CD14-positive monocyte (primary cell): ENCODE data around the gene PNKD. TPM values are rescaled to one million over a fixed set of nuclear protein-coding genes. Genes with fewer than 3 reads are reported as not detected.

ENCODE experiments used
- DNase-seq, 3 donors: peaks; one replicate each; pipeline ENCODE4 v3.0.0-alpha.2; 2011 to 2022
- H2AFZ ChIP-seq: 2 replicates; pipeline ENCODE4 v1.6.0; 2012; ENCODE audit warnings: mild to moderate bottlenecking, low read depth, low read length, inconsistent platforms; ENCODE audit not compliant: insufficient read depth, poor library complexity, severe bottlenecking
- H3K27ac ChIP-seq, 2 donors: 1 replicate in 1 of 2; 2 replicates in 1 of 2; pipeline ENCODE4 v1.5.1; 2012 to 2013; ENCODE audit warnings: low read length in 2 of 2, control low read depth in 1 of 2, inconsistent platforms in 1 of 2, low read depth in 1 of 2, mild to moderate bottlenecking in 1 of 2
- H3K27me3 ChIP-seq, 2 donors: one replicate each; pipeline versions ENCODE4 v1.6.0 to v1.6.1; 2011 to 2013; ENCODE audit warnings: low read length in 2 of 2; ENCODE audit not compliant: control insufficient read depth in 2 of 2, insufficient read depth in 2 of 2
- H3K36me3 ChIP-seq, 2 donors: replicated peaks in 1 of 2; 1 replicate in 1 of 2; 2 replicates in 1 of 2; pipeline versions ENCODE4 v1.5.1 to v1.6.1; 2012 to 2013; ENCODE audit warnings: low read length in 2 of 2, control low read depth in 1 of 2, inconsistent platforms in 1 of 2, mild to moderate bottlenecking in 1 of 2; ENCODE audit not compliant: insufficient read depth in 2 of 2, control insufficient read depth in 1 of 2
- H3K4me1 ChIP-seq, 2 donors: 1 replicate in 1 of 2; 2 replicates in 1 of 2; pipeline versions ENCODE4 v1.5.1 to v1.6.1; 2012 to 2013; ENCODE audit warnings: low read length in 2 of 2, control low read depth in 1 of 2, inconsistent platforms in 1 of 2, mild to moderate bottlenecking in 1 of 2, moderate library complexity in 1 of 2; ENCODE audit not compliant: insufficient read depth in 2 of 2, control insufficient read depth in 1 of 2
- H3K4me2 ChIP-seq: replicated peaks from 2 replicates; pipeline ENCODE3; 2012; ENCODE audit warnings: low read length, moderate library complexity, mild to moderate bottlenecking; ENCODE audit not compliant: poor library complexity, severe bottlenecking; ENCODE audit errors: extremely low read depth
- H3K4me3 ChIP-seq, 3 experiments: fragments of 200-600 bp in 1 of 3; sonication (generic) in 1 of 3; replicated peaks in 1 of 3; 1 replicate in 2 of 3; 2 replicates in 1 of 3; pipeline ENCODE4 v1.5.1; 2011 to 2013; ENCODE audit warnings: low read length in 3 of 3, mild to moderate bottlenecking in 3 of 3, control low read depth in 2 of 3, low read depth in 2 of 3, inconsistent platforms in 1 of 3, moderate library complexity in 1 of 3
- H3K79me2 ChIP-seq: 2 replicates; pipeline ENCODE4 v1.6.0; 2012; ENCODE audit warnings: mild to moderate bottlenecking, control low read depth, inconsistent platforms, low read length, moderate library complexity; ENCODE audit not compliant: insufficient read depth
- H3K9ac ChIP-seq: 2 replicates; pipeline ENCODE4 v1.6.0; 2017; ENCODE audit warnings: low read length, mild to moderate bottlenecking; ENCODE audit not compliant: insufficient read depth, poor library complexity, severe bottlenecking
- H3K9me3 ChIP-seq, 2 donors: replicated peaks in 1 of 2; 1 replicate in 1 of 2; 2 replicates in 1 of 2; pipeline versions ENCODE4 v1.5.1 to v1.6.1; 2012 to 2013; ENCODE audit warnings: low read length in 2 of 2, control low read depth in 1 of 2; ENCODE audit not compliant: control insufficient read depth in 1 of 2, insufficient read depth in 1 of 2
- H4K20me1 ChIP-seq: 2 replicates; pipeline ENCODE4 v1.6.0; 2012; ENCODE audit warnings: mild to moderate bottlenecking, low read length, control low read depth, moderate library complexity; ENCODE audit not compliant: insufficient read depth
- H3K27ac Mint-ChIP-seq, 7 donors: one replicate each; pipeline ENCODE4 v1.8.0; 2020; ENCODE audit warnings: mild to moderate bottlenecking in 7 of 7, mixed read lengths in 7 of 7, moderate library complexity in 6 of 7, inconsistent platforms in 2 of 7
- H3K27me3 Mint-ChIP-seq, 3 donors: one replicate each; pipeline ENCODE4 v1.8.0; 2021 to 2022; ENCODE audit warnings: low read depth in 3 of 3, mild to moderate bottlenecking in 3 of 3, mixed read lengths in 3 of 3, moderate library complexity in 3 of 3, inconsistent platforms in 1 of 3
- H3K36me3 Mint-ChIP-seq, 2 donors: one replicate each; pipeline ENCODE4 v1.8.0; 2020; ENCODE audit warnings: mixed read lengths in 2 of 2, inconsistent platforms in 1 of 2, mild to moderate bottlenecking in 1 of 2
- H3K4me1 Mint-ChIP-seq: one replicate; pipeline ENCODE4 v1.8.0; 2020; ENCODE audit warnings: mild to moderate bottlenecking, mixed read lengths
- H3K4me3 Mint-ChIP-seq, 2 donors: one replicate each; pipeline ENCODE4 v1.8.0; 2020; ENCODE audit warnings: mild to moderate bottlenecking in 2 of 2, mixed read lengths in 2 of 2, moderate library complexity in 1 of 2
- H3K9me3 Mint-ChIP-seq, 7 donors: one replicate each; pipeline ENCODE4 v1.8.0; 2020 to 2022; ENCODE audit warnings: mixed read lengths in 7 of 7, mild to moderate bottlenecking in 6 of 7, moderate library complexity in 6 of 7, inconsistent platforms in 2 of 7
- CTCF ChIP-seq: fragments of 200-600 bp; IDR thresholded peaks from one replicate; pipeline ENCODE4 v1.8.0; 2022; ENCODE audit warnings: antibody characterized with exemption, mild to moderate bottlenecking
- whole genome bisulfite sequencing: methylation state at CpG from one replicate; pipeline ENCODE4 v1.1.5; 2013; ENCODE audit warnings: missing lambda C conversion rate; ENCODE audit not compliant: insufficient coverage; 5-methylcytosine and 5-hydroxymethylcytosine counted together
- intact Hi-C, 2 donors: fragments of 100-400 bp; cut with micrococcal nuclease; formaldehyde crosslinking; loops; one replicate each; pipeline versions ENCODE4 v1.15.0 to v1.15.1; 2023
- polyA plus RNA-seq, 3 donors: library from polyadenylated mRNA; depleted of rRNA in 1 of 3; unstranded in 2 of 3; stranded (reverse) in 1 of 3; fragments of 300-500 nt in 2 of 3; fragments of >200 nt in 1 of 3; fragmentation: Illumina TruSeq in 2 of 3; gene quantifications; 1 replicate in 2 of 3; 2 replicates in 1 of 3; pipeline ENCODE4 v1.2.3, GENCODE V29; 2012 to 2021

The PNKD gene
- polyA plus RNA-seq, 3 donors: 79.8 to 92.0 (median 88.2) TPM

- peak overlapping the region; percentile 83 to 89 for H3K27ac ChIP-seq
- H4K20me1 ChIP-seq: no peaks in the 10 kb centered on the region
- H3K9me3 ChIP-seq: no peaks in the 10 kb centered on the region
- H3K4me1 ChIP-seq: peaks cover 68 to 76% of the 10 kb centered on the region in 2 donors
- H3K27me3 Mint-ChIP-seq: peaks cover 0 to 4% (median 1%) of the 10 kb centered on the region in 3 donors
- peak overlapping the region; percentile 95 to 99 (median 96) for H3K27ac Mint-ChIP-seq
- peaks cover 18 to 21% of the 10 kb centered on the region in 2 donors for H3K36me3 Mint-ChIP-seq
- WGBS: 1% methylated on average over 11 of the region's 16 CpGs
- H3K9ac ChIP-seq: peak overlapping the region; percentile 61
- H3K36me3 ChIP-seq: no peaks in the 10 kb centered on the region
- H3K4me2 ChIP-seq: peak overlapping the region; percentile 76
- H3K27me3 ChIP-seq: no peaks in the 10 kb centered on the region
- peak overlapping the region; percentile 42 for H2AFZ ChIP-seq
- H3K79me2 ChIP-seq: peaks cover 67% of the 10 kb centered on the region
- intact Hi-C loops: no loop called here
- DNase-seq: peak; percentile 60 to 78 (median 70)
- peak overlapping the region; percentile 14 to 76 (median 32) for H3K4me3 ChIP-seq
- H3K9me3 Mint-ChIP-seq: no peaks in the 10 kb centered on the region
- peak overlapping the region; percentile 82 to 94 for H3K4me3 Mint-ChIP-seq
- no peak for TF ChIP-seq CTCF
- H3K4me1 Mint-ChIP-seq: peaks cover 71% of the 10 kb centered on the region
These were observed 62.8 kb downstream of the PNKD start for GRCh38 chr2:218332920-218333645.

- Histone ChIP-seq H3K4me2 (no peak overlapping the region), H3K79me2 (peaks cover 52% of the 10 kb centered on the region), H3K27me3 (no peaks in the 10 kb centered on the region), H3K4me3 (no peak overlapping the region), H4K20me1 (no peaks in the 10 kb centered on the region), H3K27ac (peak overlapping the region; percentile 83 to 89), H3K4me1 (peaks cover 54 to 62% of the 10 kb centered on the region in 2 donors), H2AFZ (no peak overlapping the region), H3K36me3 (peaks cover 0 to 5% of the 10 kb centered on the region in 2 donors), H3K9ac (no peak overlapping the region), H3K9me3 (no peaks in the 10 kb centered on the region)
- Mint-ChIP-seq H3K4me3 (no peak overlapping the region), H3K9me3 (no peaks in the 10 kb centered on the region), H3K4me1 (peaks cover 57% of the 10 kb centered on the region), H3K36me3 (peaks cover 12 to 21% of the 10 kb centered on the region in 2 donors), H3K27me3 (peaks cover 0 to 3% (median 1%) of the 10 kb centered on the region in 3 donors), H3K27ac (peak overlapping the region; percentile 95 to 99 (median 96))
- intact Hi-C loops: no loop called here
- no CpG with 5 or more reads among the region's 3 CpGs for WGBS
- no peak for DNase-seq
- TF ChIP-seq CTCF: no peak
These were observed 64.2 kb downstream of the PNKD start for GRCh38 chr2:218334531-218334930.
